DND-41 (cell line): ENCODE results near the gene RNF2.

Experiments
- ATAC-seq: fragments of 200-7000 bp; cut with Tn5 transposase; 3 replicates; pipeline ENCODE4 v1.9.1; 2021; ENCODE audit warnings: low read depth; ENCODE audit not compliant: insufficient read depth
- DNase-seq: peaks from one replicate; pipeline ENCODE4 v3.0.0-alpha.2; 2020
- H2AFZ ChIP-seq: 2 replicates; pipeline ENCODE4 v1.6.0; 2012; ENCODE audit warnings: low read depth, low read length
- H3K27ac ChIP-seq: 2 replicates; pipeline ENCODE4 v1.5.1; 2012; ENCODE audit warnings: low read length, inconsistent platforms
- H3K27me3 ChIP-seq: fragments of 200-600 bp; sonication (generic); 2 replicates; pipeline ENCODE4 v1.6.0; 2012; ENCODE audit warnings: low read length, mild to moderate bottlenecking, inconsistent platforms; ENCODE audit not compliant: insufficient read depth, poor library complexity
- H3K36me3 ChIP-seq: 2 replicates; pipeline ENCODE4 v1.5.1; 2012; ENCODE audit warnings: low read length, inconsistent platforms; ENCODE audit not compliant: insufficient read depth
- H3K4me1 ChIP-seq: 2 replicates; pipeline ENCODE4 v1.5.1; 2012; ENCODE audit warnings: mild to moderate bottlenecking, low read length; ENCODE audit not compliant: insufficient read depth
- H3K4me2 ChIP-seq: 2 replicates; pipeline ENCODE4 v1.6.0; 2012; ENCODE audit warnings: mild to moderate bottlenecking, moderate library complexity, low read length, inconsistent platforms; ENCODE audit not compliant: insufficient read depth
- H3K4me3 ChIP-seq, 2 experiments: fragments of 200-600 bp in 1 of 2; shearing (Covaris generic) in 1 of 2; 2 replicates each; pipeline ENCODE4 v1.5.1; 2012 to 2016; ENCODE audit warnings: inconsistent platforms in 2 of 2, low read length in 2 of 2, mild to moderate bottlenecking in 2 of 2, low read depth in 1 of 2, moderate library complexity in 1 of 2
- H3K79me2 ChIP-seq: 2 replicates; pipeline ENCODE4 v1.6.0; 2012; ENCODE audit warnings: low read length, inconsistent platforms; ENCODE audit not compliant: insufficient read depth
- H3K9ac ChIP-seq: 2 replicates; pipeline ENCODE4 v1.6.0; 2012; ENCODE audit warnings: low read depth, mild to moderate bottlenecking, inconsistent platforms, low read length, moderate library complexity
- H3K9me3 ChIP-seq: 2 replicates; pipeline ENCODE4 v1.5.1; 2012; ENCODE audit warnings: low read length, moderate library complexity, mild to moderate bottlenecking, inconsistent platforms; ENCODE audit not compliant: insufficient read depth, severe bottlenecking
- H4K20me1 ChIP-seq: 2 replicates; pipeline ENCODE4 v1.6.0; 2012; ENCODE audit warnings: low read length; ENCODE audit not compliant: insufficient read depth
- EZH2 ChIP-seq: IDR thresholded peaks from 3 replicates; pipeline ENCODE4 v1.6.1; 2012; ENCODE audit warnings: borderline replicate concordance, low read depth, mild to moderate bottlenecking, moderate library complexity, low read length, inconsistent platforms; ENCODE audit not compliant: severe bottlenecking
- TF ChIP-seq, protein P1 (sequence below): IDR thresholded peaks from 2 replicates; pipeline ENCODE4 v1.5.1; 2012; ENCODE audit warnings: borderline replicate concordance, low read length, moderate library complexity, mild to moderate bottlenecking; ENCODE audit not compliant: poor library complexity, severe bottlenecking; ENCODE audit errors: extremely low read depth

The RNF2 gene

DNA sequence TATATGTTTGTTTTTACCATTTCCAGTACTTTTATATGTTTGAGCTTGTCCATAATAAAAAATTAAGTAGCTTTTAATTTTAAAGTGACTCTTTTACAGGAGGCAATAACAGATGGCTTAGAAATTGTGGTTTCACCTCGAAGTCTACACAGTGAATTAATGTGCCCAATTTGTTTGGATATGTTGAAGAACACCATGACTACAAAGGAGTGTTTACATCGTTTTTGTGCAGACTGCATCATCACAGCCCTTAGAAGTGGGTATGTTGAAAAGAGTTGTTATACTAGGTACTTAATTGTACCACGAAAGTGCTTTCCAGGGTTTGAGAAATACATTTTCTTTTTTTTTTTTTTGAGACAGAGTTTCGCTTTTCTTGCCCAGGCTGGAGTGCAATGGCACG is 46.1 kb downstream of the RNF2 start:
- Histone ChIP-seq H3K36me3 (peaks cover 62% of the 10 kb centered on the region), H3K4me1 (no peaks in the 10 kb centered on the region), H3K4me2 (no peak overlapping the region), H3K79me2 (peaks cover 7% of the 10 kb centered on the region), H3K27me3 (no peaks in the 10 kb centered on the region), H3K4me3 (no peak overlapping the region), H4K20me1 (no peaks in the 10 kb centered on the region), H3K9me3 (no peaks in the 10 kb centered on the region), H2AFZ (no peak overlapping the region), H3K27ac (no peak overlapping the region), H3K9ac (no peak overlapping the region)
- DNase-seq (no peak), ATAC-seq (no peak)
- TF ChIP-seq, protein P1, sequence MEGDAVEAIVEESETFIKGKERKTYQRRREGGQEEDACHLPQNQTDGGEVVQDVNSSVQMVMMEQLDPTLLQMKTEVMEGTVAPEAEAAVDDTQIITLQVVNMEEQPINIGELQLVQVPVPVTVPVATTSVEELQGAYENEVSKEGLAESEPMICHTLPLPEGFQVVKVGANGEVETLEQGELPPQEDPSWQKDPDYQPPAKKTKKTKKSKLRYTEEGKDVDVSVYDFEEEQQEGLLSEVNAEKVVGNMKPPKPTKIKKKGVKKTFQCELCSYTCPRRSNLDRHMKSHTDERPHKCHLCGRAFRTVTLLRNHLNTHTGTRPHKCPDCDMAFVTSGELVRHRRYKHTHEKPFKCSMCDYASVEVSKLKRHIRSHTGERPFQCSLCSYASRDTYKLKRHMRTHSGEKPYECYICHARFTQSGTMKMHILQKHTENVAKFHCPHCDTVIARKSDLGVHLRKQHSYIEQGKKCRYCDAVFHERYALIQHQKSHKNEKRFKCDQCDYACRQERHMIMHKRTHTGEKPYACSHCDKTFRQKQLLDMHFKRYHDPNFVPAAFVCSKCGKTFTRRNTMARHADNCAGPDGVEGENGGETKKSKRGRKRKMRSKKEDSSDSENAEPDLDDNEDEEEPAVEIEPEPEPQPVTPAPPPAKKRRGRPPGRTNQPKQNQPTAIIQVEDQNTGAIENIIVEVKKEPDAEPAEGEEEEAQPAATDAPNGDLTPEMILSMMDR = no peak
- no peak for TF ChIP-seq EZH2

DNA sequence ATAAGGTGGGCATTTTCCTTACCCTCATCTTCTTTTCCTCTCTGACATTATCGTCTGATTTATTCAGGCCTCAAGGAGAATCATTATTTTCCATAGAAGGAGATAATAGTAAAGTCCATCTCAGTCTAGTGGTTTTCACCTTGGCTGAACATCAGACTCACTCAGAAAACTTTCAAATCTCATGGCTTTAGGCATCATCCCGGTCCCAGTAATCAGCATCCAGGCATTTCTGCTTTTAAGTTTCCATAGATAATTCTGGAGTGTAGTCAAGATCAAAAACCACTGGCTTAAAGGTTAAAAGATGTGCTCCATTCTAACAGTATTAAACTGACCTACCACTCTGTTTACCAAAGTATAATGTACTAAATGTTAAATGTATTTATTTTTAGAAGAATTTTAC is 49.4 kb downstream of the RNF2 start:
- no peak for TF ChIP-seq EZH2
- TF ChIP-seq, protein P1 = no peak
- DNase-seq (no peak), ATAC-seq (no peak)
- Histone ChIP-seq H4K20me1 (no peaks in the 10 kb centered on the region), H3K27me3 (no peaks in the 10 kb centered on the region), H3K79me2 (no peaks in the 10 kb centered on the region), H3K9me3 (no peaks in the 10 kb centered on the region), H3K4me1 (no peaks in the 10 kb centered on the region), H3K27ac (no peak overlapping the region), H3K4me3 (no peak overlapping the region), H2AFZ (no peak overlapping the region), H3K9ac (no peak overlapping the region), H3K36me3 (peaks cover 61% of the 10 kb centered on the region), H3K4me2 (no peak overlapping the region)

DNA sequence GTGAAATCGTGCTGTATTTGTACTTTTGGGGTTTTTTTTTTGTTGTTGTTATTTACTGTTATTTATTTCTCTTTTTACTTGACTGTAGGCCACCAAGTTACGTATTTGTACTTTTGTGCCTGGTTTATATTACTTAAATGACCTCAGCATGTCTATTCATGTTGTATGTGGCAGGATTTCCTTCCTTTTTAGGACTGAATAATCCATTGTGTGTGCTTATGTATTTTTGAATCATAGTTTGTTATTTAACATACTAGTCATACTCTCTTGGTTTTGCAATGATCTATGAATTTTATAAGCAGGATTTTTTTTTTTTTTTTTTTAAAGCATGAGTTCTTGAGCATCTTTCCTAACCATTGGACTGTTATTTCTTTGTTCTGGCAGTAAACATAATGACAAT is 51.2 kb downstream of the RNF2 start:
- peaks cover 60% of the 10 kb centered on the region for H3K36me3 ChIP-seq

More for the DNA sequence above, 51.2 kb downstream of the RNF2 start:
- ATAC-seq (no peak), DNase-seq (no peak)
- Histone ChIP-seq H4K20me1 (no peaks in the 10 kb centered on the region), H3K27me3 (no peaks in the 10 kb centered on the region), H3K4me3 (no peak overlapping the region), H3K4me2 (no peak overlapping the region), H2AFZ (no peak overlapping the region), H3K4me1 (no peaks in the 10 kb centered on the region), H3K9ac (no peak overlapping the region), H3K9me3 (no peaks in the 10 kb centered on the region), H3K79me2 (no peaks in the 10 kb centered on the region), H3K27ac (no peak overlapping the region)
- TF ChIP-seq, protein P1 = no peak
- TF ChIP-seq EZH2 = no peak
